ENCODE results near the gene UPK1A. TPM values are rescaled to one million over a fixed set of nuclear protein-coding genes. Genes with fewer than 3 reads are reported as not detected.
"Not testable (repeated sequence)": the region's sequence is repeated elsewhere in the genome, so short reads cannot be mapped to it uniquely, and the experiment has no call there.

Gene UPK1A
- total RNA-seq, 2 experiments from 2014 or later = 0.37 TPM

DNA sequence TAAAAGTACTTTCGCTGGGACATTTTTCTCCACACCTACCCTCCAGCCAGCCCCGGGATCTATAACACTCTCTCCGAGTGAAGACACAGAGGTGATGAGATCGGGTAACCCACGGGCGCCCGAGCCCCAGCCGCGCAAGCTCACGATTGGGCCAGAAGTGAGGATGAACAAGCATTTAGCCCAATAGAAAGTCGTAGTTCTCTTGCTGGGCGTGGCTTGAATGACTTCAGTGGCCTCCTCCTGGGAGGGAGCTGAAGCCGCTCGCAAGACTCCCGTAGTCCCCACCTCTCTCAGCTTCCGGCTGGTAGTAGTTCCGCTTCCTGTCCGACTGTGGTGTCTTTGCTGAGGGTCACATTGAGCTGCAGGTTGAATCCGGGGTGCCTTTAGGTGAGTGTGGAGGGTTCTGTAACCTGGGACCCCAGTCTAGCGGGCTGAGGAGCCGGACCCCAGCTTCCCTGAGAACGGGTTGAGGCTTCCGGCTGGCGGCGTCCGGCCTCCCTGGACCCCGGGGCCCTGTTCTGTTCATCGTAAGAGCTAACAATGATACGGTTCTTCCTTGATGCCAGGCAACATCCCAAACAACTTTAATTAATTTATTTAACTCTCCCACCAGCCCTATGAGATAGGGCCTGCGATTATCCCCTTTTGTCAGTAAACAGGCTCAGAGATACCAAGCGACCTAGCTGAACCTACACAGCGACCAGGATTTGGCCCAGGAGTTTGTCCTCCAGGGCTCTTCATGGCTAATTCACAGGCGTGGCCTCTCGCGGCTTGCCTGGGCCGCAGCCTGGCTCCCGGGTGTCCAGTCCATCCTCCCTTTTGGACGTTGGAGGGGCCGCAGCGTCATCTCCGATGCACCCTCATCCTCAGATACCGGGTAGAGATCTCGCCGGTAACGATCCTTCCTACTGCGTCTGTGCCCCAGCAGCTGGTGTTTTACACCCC is 18.0 kb upstream of the UPK1A start, which contains the start of gene COX6B1:
TSS of gene COX6B1 (plus strand) at position 307 of the 945 bp plus-strand sequence. CDS start 2,921 bp downstream, outside the sequence.
- peak; percentile 98 for DNase-seq
- CTCF ChIA-PET = interaction anchor here (1.3 to 1.8 kb wide), 4 partner anchors 10 to 99 kb away, joined by 3 to 8 read pairs (median 5); no protein-coding TSS in a partner anchor

GRCh38 chr19:35650581-35650980 is 15.7 kb upstream of the UPK1A start:
- POLR2A ChIA-PET = interaction anchor here (0.6 to 0.7 kb wide), 2 partner anchors 164 to 433 kb away, joined by 3 read pairs; no protein-coding TSS in a partner anchor
- Mint-ChIP-seq H3K9me3 (no peaks in the 10 kb centered on the region), H3K27ac (peak overlapping the region; percentile 62), H3K4me1 (peaks cover 34% of the 10 kb centered on the region), H3K36me3 (ENCODE audit: low read depth) (peaks cover 27% of the 10 kb centered on the region), H3K27me3 (no peaks in the 10 kb centered on the region), H3K4me3 (no peak overlapping the region)
- CTCF ChIA-PET = no interaction called here
- no peak for DNase-seq

More for the DNA sequence above, 18.0 kb upstream of the UPK1A start, which contains the start of gene COX6B1:
- H3K36me3 Mint-ChIP-seq (ENCODE audit: low read depth) = peaks cover 15% of the 10 kb centered on the region
- peaks cover 45% of the 10 kb centered on the region for H3K4me1 Mint-ChIP-seq
- H3K27ac Mint-ChIP-seq = peak within 1 kb of the TSS; percentile 91
- H3K4me3 Mint-ChIP-seq = peak within 1 kb of the TSS; percentile 86
- POLR2A ChIA-PET = interaction anchor here (0.6 to 1.2 kb wide), 4 partner anchors 17 to 172 kb away, joined by 3 to 5 read pairs (median 4); partner anchors contain the start of gene HAUS5
- no peaks in the 10 kb centered on the region for H3K9me3 Mint-ChIP-seq
- H3K27me3 Mint-ChIP-seq = no peaks in the 10 kb centered on the region

DNA sequence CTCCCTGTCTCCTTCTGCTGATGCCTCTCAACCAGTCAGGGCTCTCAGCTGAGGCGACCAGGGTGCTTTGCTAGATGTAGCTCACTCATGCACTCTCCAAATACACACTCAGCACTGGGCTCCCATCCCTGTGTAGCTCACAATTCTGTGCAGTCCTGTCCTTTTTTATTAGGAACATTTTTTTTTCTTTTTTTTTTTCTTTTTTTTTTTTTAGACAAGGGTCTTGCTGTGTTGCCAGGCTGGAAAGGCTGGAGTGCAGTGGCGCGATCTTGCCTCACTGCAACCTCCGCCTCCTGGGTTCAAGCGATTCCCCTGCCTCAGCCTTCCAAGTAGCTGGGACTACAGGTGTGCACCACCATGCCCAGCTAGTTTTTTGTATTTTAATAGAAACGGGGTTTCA is 11.5 kb upstream of the UPK1A start:
- H3K4me1 Mint-ChIP-seq = peaks cover 22% of the 10 kb centered on the region
- CTCF ChIA-PET = interaction anchor here (0.6 to 1.0 kb wide), 3 partner anchors 11 to 76 kb away, joined by 3 read pairs; no protein-coding TSS in a partner anchor
- peaks cover 48% of the 10 kb centered on the region for H3K36me3 Mint-ChIP-seq (ENCODE audit: low read depth)
- H3K27ac Mint-ChIP-seq, H3K4me3 Mint-ChIP-seq, POLR2A ChIA-PET, DNase-seq, H3K9me3 Mint-ChIP-seq, H3K27me3 Mint-ChIP-seq: not testable (repeated sequence)

- Mint-ChIP-seq H3K4me3 (no peak overlapping the region), H3K36me3 (ENCODE audit: low read depth) (peaks cover 48% of the 10 kb centered on the region), H3K27ac (no peak overlapping the region), H3K9me3 (no peaks in the 10 kb centered on the region), H3K27me3 (no peaks in the 10 kb centered on the region), H3K4me1 (peaks cover 16% of the 10 kb centered on the region)
- POLR2A ChIA-PET = no interaction called here
- CTCF ChIA-PET = interaction anchor here (0.6 to 1.0 kb wide), 4 partner anchors 11 to 229 kb away, joined by 3 to 5 read pairs (median 3); no protein-coding TSS in a partner anchor
- no peak for DNase-seq
Observed at GRCh38 chr19:35655600-35655999, 10.7 kb upstream of the UPK1A start.

- H3K36me3 Mint-ChIP-seq (ENCODE audit: low read depth) = peaks cover 47% of the 10 kb centered on the region
- CTCF ChIA-PET = interaction anchor here (0.6 to 1.3 kb wide), 3 partner anchors 17 to 179 kb away, joined by 3 to 4 read pairs (median 3); no protein-coding TSS in a partner anchor
- POLR2A ChIA-PET = no interaction called here
Observed at GRCh38 chr19:35656700-35657099, 9.6 kb upstream of the UPK1A start.

DNA sequence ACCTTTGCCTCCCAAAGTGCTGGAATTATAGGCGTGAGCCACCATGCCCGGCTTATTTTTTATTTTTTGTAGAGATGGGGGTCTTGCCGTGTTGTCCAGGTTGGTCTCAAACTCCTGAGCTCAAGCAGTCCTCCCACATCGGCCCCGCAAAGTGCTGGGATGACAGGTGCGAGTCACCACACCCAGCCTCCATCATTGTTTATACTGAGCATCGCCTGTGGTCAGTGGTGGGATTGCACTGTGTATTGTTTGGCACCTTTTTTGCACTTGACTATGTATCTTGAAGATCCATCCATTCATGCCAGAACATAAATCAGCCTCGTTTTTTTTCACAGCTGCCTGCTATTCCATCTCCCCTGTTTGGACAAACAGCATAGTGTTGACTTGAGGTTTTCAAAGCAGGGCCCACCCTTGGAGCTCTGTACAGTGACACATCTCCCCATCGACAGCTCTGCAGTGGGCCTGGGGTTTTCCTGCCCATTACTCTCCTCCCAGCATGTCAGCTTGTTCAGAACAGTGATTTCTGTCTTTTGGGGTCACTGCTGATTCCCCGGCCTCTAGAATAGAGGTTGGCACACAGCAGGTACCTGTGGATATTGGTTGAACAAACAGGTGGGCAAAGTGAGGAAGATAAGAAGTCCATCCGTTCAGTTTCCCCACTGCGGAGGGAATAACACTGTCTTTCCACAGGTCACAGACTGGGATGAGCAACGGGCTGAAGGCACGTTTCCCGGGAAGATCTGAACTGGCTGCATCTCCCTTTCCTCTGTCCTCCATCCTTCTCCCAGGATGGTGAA is 8.2 kb upstream of the UPK1A start:
- POLR2A ChIA-PET = no interaction called here

More at GRCh38 chr19:35656700-35657099, 9.6 kb upstream of the UPK1A start:
- Mint-ChIP-seq H3K27me3 (no peaks in the 10 kb centered on the region), H3K4me1 (peaks cover 7% of the 10 kb centered on the region), H3K9me3 (no peaks in the 10 kb centered on the region), H3K27ac (no peak overlapping the region), H3K4me3 (no peak overlapping the region)
- DNase-seq = no peak

GRCh38 chr19:35661995-35662340 is 4.3 kb upstream of the UPK1A start:
- POLR2A ChIA-PET = no interaction called here
- H3K36me3 Mint-ChIP-seq (ENCODE audit: low read depth) = peaks cover 39% of the 10 kb centered on the region

More for the DNA sequence above, 8.2 kb upstream of the UPK1A start:
- CTCF ChIA-PET = interaction anchor here (0.5 to 1.5 kb wide), 4 partner anchors 10 to 445 kb away, joined by 3 to 5 read pairs (median 3); partner anchors contain the start of gene COX6B1
- H3K36me3 Mint-ChIP-seq (ENCODE audit: low read depth) = peaks cover 51% of the 10 kb centered on the region
- no peak overlapping the region for H3K4me3 Mint-ChIP-seq
- peaks cover 4% of the 10 kb centered on the region for H3K4me1 Mint-ChIP-seq
- H3K27me3 Mint-ChIP-seq = no peaks in the 10 kb centered on the region
- no peak for DNase-seq
- H3K27ac Mint-ChIP-seq = no peak overlapping the region
- H3K9me3 Mint-ChIP-seq = no peaks in the 10 kb centered on the region

DNA sequence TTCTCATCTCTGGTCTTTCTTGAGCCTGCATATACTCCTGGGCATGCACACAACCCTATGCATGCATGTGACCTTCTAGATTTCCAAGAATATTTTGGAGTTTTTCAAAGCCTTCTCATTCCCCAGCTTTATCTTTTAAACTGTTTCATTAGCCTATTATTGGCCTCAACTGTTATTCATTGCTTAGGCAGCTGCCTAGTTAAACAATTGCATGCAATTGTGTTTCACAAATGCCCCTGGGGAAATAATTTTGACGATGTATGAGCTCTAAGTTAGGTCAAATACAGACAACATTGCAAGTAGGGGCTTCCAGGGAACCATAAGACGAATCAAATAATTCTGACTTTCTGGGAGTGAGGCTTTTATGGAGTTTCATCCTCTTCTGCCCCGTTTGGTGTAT is 2.3 kb upstream of the UPK1A start:
- no peak for DNase-seq
- POLR2A ChIA-PET = interaction anchor here (0.7 kb wide), 1 partner anchor 67 kb away, joined by 3 read pairs; no protein-coding TSS in a partner anchor
- H3K9me3 Mint-ChIP-seq = no peaks in the 10 kb centered on the region
- no peaks in the 10 kb centered on the region for H3K4me1 Mint-ChIP-seq
- no peak overlapping the region for H3K4me3 Mint-ChIP-seq
- H3K27me3 Mint-ChIP-seq = peaks cover 2% of the 10 kb centered on the region
- no peak overlapping the region for H3K27ac Mint-ChIP-seq
- peaks cover 26% of the 10 kb centered on the region for H3K36me3 Mint-ChIP-seq (ENCODE audit: low read depth)
- CTCF ChIA-PET = no interaction called here

More at GRCh38 chr19:35661995-35662340, 4.3 kb upstream of the UPK1A start:
- Mint-ChIP-seq H3K27me3 (no peaks in the 10 kb centered on the region), H3K4me3 (no peak overlapping the region), H3K9me3 (no peaks in the 10 kb centered on the region), H3K27ac (no peak overlapping the region), H3K4me1 (no peaks in the 10 kb centered on the region)
- DNase-seq = no peak
- CTCF ChIA-PET = interaction anchor here (0.6 to 1.1 kb wide), 2 partner anchors 12 to 39 kb away, joined by 3 read pairs; no protein-coding TSS in a partner anchor

- Mint-ChIP-seq H3K9me3 (no peaks in the 10 kb centered on the region), H3K4me1 (no peaks in the 10 kb centered on the region), H3K36me3 (ENCODE audit: low read depth) (peaks cover 23% of the 10 kb centered on the region), H3K27ac (no peak overlapping the region), H3K27me3 (peaks cover 11% of the 10 kb centered on the region), H3K4me3 (no peak overlapping the region)
- POLR2A ChIA-PET = no interaction called here
- CTCF ChIA-PET = no interaction called here
- no peak for DNase-seq
Observed at GRCh38 chr19:35665157-35665556, 1.2 kb upstream of the UPK1A start.

DNA sequence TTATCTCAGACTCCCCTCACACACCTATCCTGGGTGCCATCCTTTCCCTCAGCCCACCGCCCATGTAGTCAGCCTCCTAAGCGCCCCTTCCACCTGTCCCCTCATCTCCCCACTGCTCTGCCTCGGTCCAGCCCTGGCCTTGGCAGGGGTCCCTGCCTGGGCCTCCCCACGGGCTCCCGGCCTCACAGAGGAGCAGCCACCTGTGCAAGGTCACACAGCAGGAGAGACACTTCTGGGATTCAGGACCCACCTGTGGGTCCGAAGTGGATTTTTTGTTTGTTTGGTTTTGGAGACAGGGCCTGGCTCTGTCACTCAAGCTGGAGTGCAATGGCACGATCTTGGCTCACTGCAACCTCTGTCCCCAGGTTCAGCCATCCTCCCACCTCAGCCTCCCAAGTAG is 713 bp upstream of the UPK1A start:
- no peaks in the 10 kb centered on the region for H3K4me1 Mint-ChIP-seq

GRCh38 chr19:35669566-35669965 is 3.2 kb downstream of the UPK1A start:
- H3K36me3 Mint-ChIP-seq (ENCODE audit: low read depth) = peaks cover 2% of the 10 kb centered on the region
- H3K27me3 Mint-ChIP-seq = peaks cover 32% of the 10 kb centered on the region
- no peak overlapping the region for H3K27ac Mint-ChIP-seq
- POLR2A ChIA-PET = no interaction called here
- peaks cover 7% of the 10 kb centered on the region for H3K4me1 Mint-ChIP-seq
- H3K4me3 Mint-ChIP-seq = no peak overlapping the region
- CTCF ChIA-PET = interaction anchor here (1.2 kb wide), 1 partner anchor 8 kb away, joined by 3 read pairs; no protein-coding TSS in a partner anchor
- DNase-seq = no peak
- H3K9me3 Mint-ChIP-seq = no peaks in the 10 kb centered on the region

More for the DNA sequence above, 713 bp upstream of the UPK1A start:
- Mint-ChIP-seq H3K27ac (no peak overlapping the region), H3K27me3 (peaks cover 12% of the 10 kb centered on the region), H3K36me3 (ENCODE audit: low read depth) (peaks cover 23% of the 10 kb centered on the region), H3K9me3 (no peaks in the 10 kb centered on the region), H3K4me3 (no peak overlapping the region)
- ChIA-PET CTCF (no interaction called here), POLR2A (no interaction called here)
- DNase-seq = no peak

DNA sequence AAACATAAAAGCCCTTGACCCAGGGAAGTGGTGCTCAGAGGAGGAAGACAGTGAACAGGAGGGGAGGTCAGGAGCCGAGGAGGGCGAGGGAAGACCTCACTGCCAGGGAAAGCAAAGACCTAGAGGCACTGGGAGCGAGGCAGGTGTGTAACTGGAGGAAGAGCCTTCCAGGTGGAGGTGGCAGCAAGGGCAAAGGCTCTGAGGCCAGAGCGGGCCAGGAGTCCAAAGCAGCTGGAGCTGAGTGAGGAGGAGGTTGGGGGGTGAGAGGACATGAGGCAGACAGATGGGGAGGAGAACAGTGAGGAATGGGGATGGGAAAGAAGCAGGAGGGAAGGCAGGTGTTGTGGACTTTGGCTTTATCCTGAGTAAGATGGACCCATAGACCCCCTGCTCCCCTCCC is 3.7 kb downstream of the UPK1A start:
- DNase-seq = no peak
- CTCF ChIA-PET = interaction anchor here (1.2 kb wide), 1 partner anchor 8 kb away, joined by 3 read pairs; no protein-coding TSS in a partner anchor
- Mint-ChIP-seq H3K4me3 (no peak overlapping the region), H3K27ac (no peak overlapping the region), H3K27me3 (peaks cover 33% of the 10 kb centered on the region), H3K36me3 (ENCODE audit: low read depth) (peaks cover 2% of the 10 kb centered on the region), H3K4me1 (peaks cover 7% of the 10 kb centered on the region), H3K9me3 (no peaks in the 10 kb centered on the region)
- POLR2A ChIA-PET = no interaction called here
